ENCODE data around the gene CNIH3. TPM values are rescaled to one million over a fixed set of nuclear protein-coding genes. Genes with fewer than 3 reads are reported as not detected.

CNIH3 gene
- total and polyA plus RNA-seq, 2 of the 4 experiments (the other 2 are of a cell fraction): 2.0 to 2.9 TPM

DNA sequence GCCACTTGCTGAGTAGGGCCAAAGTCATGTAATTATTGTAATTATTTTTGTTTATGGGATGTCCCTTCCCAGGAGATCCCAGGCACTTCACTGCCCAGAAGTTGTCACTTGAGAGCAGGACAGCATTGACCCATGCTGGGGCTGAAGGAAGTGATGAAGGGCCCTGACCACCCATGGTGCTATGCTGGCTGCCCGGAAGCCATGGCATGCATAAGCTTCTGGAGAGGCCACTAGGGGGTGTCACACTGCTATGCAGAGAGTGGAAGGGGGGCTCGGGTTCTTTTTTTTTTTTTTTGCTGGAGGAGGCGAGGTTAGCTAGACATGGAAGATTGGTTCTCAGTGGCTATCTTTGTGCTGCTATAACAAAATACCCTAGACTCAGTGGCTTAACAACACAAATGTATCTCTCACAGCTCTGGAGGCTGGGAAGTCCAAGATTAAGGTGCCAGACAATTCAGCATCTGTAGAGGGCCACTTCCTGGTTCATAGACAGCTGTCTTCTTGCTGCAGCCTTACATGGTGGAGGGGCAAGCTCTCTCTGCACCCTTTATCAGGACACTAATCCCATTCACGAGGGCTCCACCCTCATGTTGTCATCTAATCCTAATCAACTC lies 84.9 kb downstream of the CNIH3 start:
- H3K4me2 ChIP-seq (ENCODE audit: low read depth, low read length): no peak overlapping the region
- H3K4me1 ChIP-seq (ENCODE audit: control insufficient read depth, insufficient read depth, low read length): no peaks in the 10 kb centered on the region
- no peaks in the 10 kb centered on the region for H3K9me3 ChIP-seq (ENCODE audit: control insufficient read depth, insufficient read depth, low read length)
- peaks cover 3% of the 10 kb centered on the region; the same call in 1 of the 2 replicates for H3K9me1 ChIP-seq (ENCODE audit: insufficient read depth, low read length)
- no peak overlapping the region for H2BK120ac ChIP-seq (ENCODE audit: low read depth, low read length)
- ATAC-seq (ENCODE audit: low read depth): peak; percentile 56; the same call in 1 of the 2 replicates
- H3K27me3 ChIP-seq (ENCODE audit: control insufficient read depth, insufficient read depth, low read length): no peaks in the 10 kb centered on the region; the same call in 1 of the 2 replicates
- POLR2A ChIA-PET (ENCODE audit: unreplicated experiment): no interaction called here
- no peak overlapping the region for H3K9ac ChIP-seq (ENCODE audit: low read depth, low read length)
- H3K79me1 ChIP-seq (ENCODE audit: low read depth in 1 of 2, low read length in 2 of 2): peaks cover 0 to 3% of the 10 kb centered on the region in 2 experiments; a peak in 1 of 4 replicates
- peak overlapping the region; percentile 25 for H2AFZ ChIP-seq (replicated peaks; ENCODE audit: low read length, poor library complexity)
- CTCF ChIA-PET: interaction anchor here (0.5 to 2.0 kb wide), 9 partner anchors 9 to 188 kb away, joined by 3 to 6 read pairs (median 3); no protein-coding TSS in a partner anchor
- H4K5ac ChIP-seq (ENCODE audit: low read depth, low read length): no peak overlapping the region
- H2BK20ac ChIP-seq (ENCODE audit: low read depth, low read length): no peak overlapping the region
- in situ Hi-C loops (cut with MboI; ENCODE audit: low sequenced_read_pairs) (no loop called here), intact Hi-C loops (cut with micrococcal nuclease) (loop anchor here (1.0 kb wide), 1 partner anchor 152 kb away; no protein-coding TSS in a partner anchor), dilution Hi-C loops (cut with HindIII; ENCODE audit: low sequenced_read_pairs, unreplicated experiment) (no loop called here)
- H2AK9ac ChIP-seq (replicated peaks; ENCODE audit: low read depth, low read length, poor library complexity): no peak overlapping the region
- H3K36me3 ChIP-seq (ENCODE audit: control insufficient read depth, insufficient read depth, low read length): no peaks in the 10 kb centered on the region
- no peak overlapping the region for H3K23ac ChIP-seq (ENCODE audit: low read depth, low read length)
- H4K91ac ChIP-seq (ENCODE audit: insufficient read depth, low read depth, low read length): no peak overlapping the region
- no peak overlapping the region for H4K8ac ChIP-seq (ENCODE audit: low read depth in 2 of 2, low read length in 2 of 2)
- no peak overlapping the region for H3K4me3 ChIP-seq (ENCODE audit: insufficient read depth, low read depth, low read length)
- no peak overlapping the region for H3K56ac ChIP-seq (ENCODE audit: extremely low read depth, insufficient read depth, low read length)
- no peak overlapping the region for H3K18ac ChIP-seq (ENCODE audit: low read depth, low read length)
- no peak overlapping the region for H3K4ac ChIP-seq (ENCODE audit: low read depth, low read length)
- H2BK15ac ChIP-seq (ENCODE audit: low read depth, low read length): no peak overlapping the region
- H4K20me1 ChIP-seq (ENCODE audit: insufficient read depth, low read length): no peaks in the 10 kb centered on the region
- TF ChIP-seq SMC3 (IDR thresholded peaks at IDR 0.05; ENCODE audit: low read depth, low read length): peak; percentile 26; the same call in 1 of the 2 replicates
- TF ChIP-seq FOS (IDR thresholded peaks at IDR 0.05; ENCODE audit: low read depth, low read length): no peak
- TF ChIP-seq, protein P1, sequence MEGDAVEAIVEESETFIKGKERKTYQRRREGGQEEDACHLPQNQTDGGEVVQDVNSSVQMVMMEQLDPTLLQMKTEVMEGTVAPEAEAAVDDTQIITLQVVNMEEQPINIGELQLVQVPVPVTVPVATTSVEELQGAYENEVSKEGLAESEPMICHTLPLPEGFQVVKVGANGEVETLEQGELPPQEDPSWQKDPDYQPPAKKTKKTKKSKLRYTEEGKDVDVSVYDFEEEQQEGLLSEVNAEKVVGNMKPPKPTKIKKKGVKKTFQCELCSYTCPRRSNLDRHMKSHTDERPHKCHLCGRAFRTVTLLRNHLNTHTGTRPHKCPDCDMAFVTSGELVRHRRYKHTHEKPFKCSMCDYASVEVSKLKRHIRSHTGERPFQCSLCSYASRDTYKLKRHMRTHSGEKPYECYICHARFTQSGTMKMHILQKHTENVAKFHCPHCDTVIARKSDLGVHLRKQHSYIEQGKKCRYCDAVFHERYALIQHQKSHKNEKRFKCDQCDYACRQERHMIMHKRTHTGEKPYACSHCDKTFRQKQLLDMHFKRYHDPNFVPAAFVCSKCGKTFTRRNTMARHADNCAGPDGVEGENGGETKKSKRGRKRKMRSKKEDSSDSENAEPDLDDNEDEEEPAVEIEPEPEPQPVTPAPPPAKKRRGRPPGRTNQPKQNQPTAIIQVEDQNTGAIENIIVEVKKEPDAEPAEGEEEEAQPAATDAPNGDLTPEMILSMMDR (conservative IDR thresholded peaks at IDR 0.05; ENCODE audit: low read depth, low read length): peak; percentile 39
- TF ChIP-seq, protein P2, sequence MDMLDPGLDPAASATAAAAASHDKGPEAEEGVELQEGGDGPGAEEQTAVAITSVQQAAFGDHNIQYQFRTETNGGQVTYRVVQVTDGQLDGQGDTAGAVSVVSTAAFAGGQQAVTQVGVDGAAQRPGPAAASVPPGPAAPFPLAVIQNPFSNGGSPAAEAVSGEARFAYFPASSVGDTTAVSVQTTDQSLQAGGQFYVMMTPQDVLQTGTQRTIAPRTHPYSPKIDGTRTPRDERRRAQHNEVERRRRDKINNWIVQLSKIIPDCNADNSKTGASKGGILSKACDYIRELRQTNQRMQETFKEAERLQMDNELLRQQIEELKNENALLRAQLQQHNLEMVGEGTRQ (IDR thresholded peaks at IDR 0.05; ENCODE audit: low read depth, low read length): no peak
- no peak for TF ChIP-seq RCOR1 (IDR thresholded peaks at IDR 0.05; ENCODE audit: insufficient replicate concordance, low read length)
- TF ChIP-seq MXI1 (IDR thresholded peaks at IDR 0.05; ENCODE audit: borderline replicate concordance, low read depth, low read length): no peak
- peak; percentile 45 for TF ChIP-seq RAD21 (IDR thresholded peaks at IDR 0.05; ENCODE audit: low read length)
- no peak for TF ChIP-seq POLR2A (IDR thresholded peaks at IDR 0.05; ENCODE audit: low read depth, low read length)
- H2BK5ac ChIP-seq (ENCODE audit: low read depth, low read length, poor library complexity, severe bottlenecking): no peak overlapping the region
- no CpG with 5 or more reads among the region's 4 CpGs for WGBS, 2 experiments (ENCODE audit: extremely low coverage in 2 of 2, insufficient read length in 1 of 2)
- H2AK5ac ChIP-seq (ENCODE audit: low read depth, low read length): no peak overlapping the region
- DNase-seq: peak; percentile 7
- no peak overlapping the region for H3K27ac ChIP-seq (ENCODE audit: insufficient read depth, low read length)
- no peak overlapping the region for H3K14ac ChIP-seq (replicated peaks; ENCODE audit: low read depth, low read length)
- BruUV-seq (replicated peaks): no TSS peak

All from IMR-90 (cell line).